WERI-Rb-1 (cell line): ENCODE measurements around the gene MACROD2.

Experiments used
- DNase-seq: peaks from one replicate; pipeline ENCODE4 v3.0.0-alpha.2; 2020
- H3K27ac ChIP-seq: fragments of 250-450 bp; sonication (Bioruptor Pico); 2 replicates; pipeline ENCODE4 v1.5.1; 2020; ENCODE audit warnings: mild to moderate bottlenecking, moderate library complexity
- H3K27me3 ChIP-seq: fragments of 250-450 bp; sonication (Bioruptor Pico); 2 replicates; pipeline ENCODE4 v1.5.1; 2021; ENCODE audit warnings: mild to moderate bottlenecking, low read depth, moderate library complexity; ENCODE audit not compliant: insufficient read depth, severe bottlenecking
- H3K36me3 ChIP-seq: fragments of 250-450 bp; sonication (Bioruptor Pico); 2 replicates; pipeline ENCODE4 v1.5.1; 2020; ENCODE audit warnings: mild to moderate bottlenecking, moderate library complexity
- H3K4me3 ChIP-seq: 2 replicates; pipeline ENCODE4 v1.5.1; 2011; ENCODE audit warnings: low read depth, mild to moderate bottlenecking, control low read depth, low read length
- H3K9me3 ChIP-seq: fragments of 250-450 bp; sonication (Bioruptor Pico); 2 replicates; pipeline ENCODE4 v1.5.1; 2021; ENCODE audit warnings: mild to moderate bottlenecking, moderate library complexity; ENCODE audit not compliant: severe bottlenecking
- CTCF ChIP-seq: IDR thresholded peaks from 2 replicates; pipeline ENCODE4 v1.5.1; 2011; ENCODE audit warnings: low read depth, mild to moderate bottlenecking, control low read depth, inconsistent platforms, low read length

MACROD2 gene

GRCh38 chr20:14800707-14801425, 805.5 kb downstream of the MACROD2 start:
- Histone ChIP-seq H3K4me3 (no peak overlapping the region), H3K27ac (no peak overlapping the region), H3K36me3 (no peaks in the 10 kb centered on the region), H3K27me3 (no peaks in the 10 kb centered on the region), H3K9me3 (no peaks in the 10 kb centered on the region)
- DNase-seq, result no peak
- TF ChIP-seq CTCF, result no peak

- TF ChIP-seq CTCF, result no peak
- no peaks in the 10 kb centered on the region for H3K27me3 ChIP-seq
- H3K27ac ChIP-seq, result no peak overlapping the region
These were observed 806.4 kb downstream of the MACROD2 start for GRCh38 chr20:14801591-14802325.

GRCh38 chr20:14807224-14807623, 811.9 kb downstream of the MACROD2 start:
- DNase-seq, result no peak
- Histone ChIP-seq H3K27me3 (no peaks in the 10 kb centered on the region), H3K27ac (no peak overlapping the region), H3K9me3 (no peaks in the 10 kb centered on the region), H3K36me3 (no peaks in the 10 kb centered on the region), H3K4me3 (no peak overlapping the region)
- TF ChIP-seq CTCF, result no peak

More at GRCh38 chr20:14801591-14802325, 806.4 kb downstream of the MACROD2 start:
- H3K9me3 ChIP-seq, result no peaks in the 10 kb centered on the region
- no peak for DNase-seq
- no peaks in the 10 kb centered on the region for H3K36me3 ChIP-seq
- no peak overlapping the region for H3K4me3 ChIP-seq

- Histone ChIP-seq H3K27ac (no peak overlapping the region), H3K27me3 (no peaks in the 10 kb centered on the region), H3K9me3 (no peaks in the 10 kb centered on the region), H3K36me3 (no peaks in the 10 kb centered on the region), H3K4me3 (no peak overlapping the region)
- no peak for DNase-seq
- TF ChIP-seq CTCF, result no peak
These were observed 820.0 kb downstream of the MACROD2 start for GRCh38 chr20:14815340-14815739.

- TF ChIP-seq CTCF, result no peak
- H3K4me3 ChIP-seq, result no peak overlapping the region
These were observed 821.2 kb downstream of the MACROD2 start for GRCh38 chr20:14816471-14816870.

GRCh38 chr20:14817101-14817500, 821.8 kb downstream of the MACROD2 start:
- H3K9me3 ChIP-seq, result no peaks in the 10 kb centered on the region
- no peaks in the 10 kb centered on the region for H3K27me3 ChIP-seq
- no peak for DNase-seq
- H3K36me3 ChIP-seq, result no peaks in the 10 kb centered on the region
- TF ChIP-seq CTCF, result no peak
- no peak overlapping the region for H3K4me3 ChIP-seq
- H3K27ac ChIP-seq, result no peak overlapping the region

More at GRCh38 chr20:14816471-14816870, 821.2 kb downstream of the MACROD2 start:
- H3K9me3 ChIP-seq, result no peaks in the 10 kb centered on the region
- no peaks in the 10 kb centered on the region for H3K27me3 ChIP-seq
- no peaks in the 10 kb centered on the region for H3K36me3 ChIP-seq
- DNase-seq, result no peak
- H3K27ac ChIP-seq, result no peak overlapping the region
